HepG2 (cell line): ENCODE results near the gene CNTNAP1. TPM values are rescaled to one million over a fixed set of nuclear protein-coding genes. Genes with fewer than 3 reads are reported as not detected.

Experiments
- AFF4 ChIP-seq: sonication (generic); formaldehyde crosslinking; IDR thresholded peaks from 2 replicates; pipeline ENCODE4 v1.4.0; 2020; ENCODE audit warnings: missing genetic modification reagents
- KLF9 ChIP-seq: IDR thresholded peaks from 2 replicates; pipeline ENCODE4 v1.6.1; 2016; ENCODE audit warnings: low read depth
- NFYB ChIP-seq: sonication (generic); formaldehyde crosslinking; IDR thresholded peaks from 2 replicates; pipeline ENCODE4 v1.4.0; 2020; ENCODE audit warnings: missing genetic modification reagents
- NRL ChIP-seq: sonication (generic); formaldehyde crosslinking; IDR thresholded peaks from 2 replicates; pipeline ENCODE4 v1.5.0; 2020; ENCODE audit warnings: missing genetic modification reagents, mild to moderate bottlenecking, moderate library complexity, borderline replicate concordance
- PAF1 ChIP-seq: IDR thresholded peaks from 2 replicates; pipeline ENCODE4 v1.6.1; 2016; ENCODE audit warnings: missing genetic modification reagents, missing compliant biosample characterization
- PCBP2 ChIP-seq: fragments of 200-400 bp; formaldehyde crosslinking; optimal IDR thresholded peaks from 2 replicates; pipeline ENCODE3; 2018; ENCODE audit warnings: low read length, low read depth; ENCODE audit not compliant: poor library complexity, severe bottlenecking
- PHB2 ChIP-seq: fragments of 450-650 bp; IDR thresholded peaks from 2 replicates; pipeline ENCODE4 v1.6.1; 2018; ENCODE audit not compliant: partially characterized antibody
- RORA ChIP-seq: sonication (generic); formaldehyde crosslinking; IDR thresholded peaks from 2 replicates; pipeline ENCODE4 v1.5.0; 2020; ENCODE audit warnings: mild to moderate bottlenecking, missing genetic modification reagents, moderate library complexity
- SSRP1 ChIP-seq: IDR thresholded peaks from 2 replicates; pipeline ENCODE4 v1.6.1; 2016; ENCODE audit warnings: control low read depth
- TBX2 ChIP-seq: sonication (generic); formaldehyde crosslinking; IDR thresholded peaks from 2 replicates; pipeline ENCODE4 v1.5.0; 2020; ENCODE audit warnings: missing genetic modification reagents, mild to moderate bottlenecking, borderline replicate concordance
- U2AF2 ChIP-seq: fragments of 200-400 bp; formaldehyde crosslinking; IDR thresholded peaks from 2 replicates; pipeline ENCODE4 v1.6.1; 2017; ENCODE audit warnings: low read depth, mild to moderate bottlenecking, low read length
- XRCC5 ChIP-seq: fragments of 200-400 bp; formaldehyde crosslinking; optimal IDR thresholded peaks from 2 replicates; pipeline ENCODE3; 2017; ENCODE audit warnings: mild to moderate bottlenecking, low read length
- ZBTB33 ChIP-seq: sonication (generic); formaldehyde crosslinking; IDR thresholded peaks from 2 replicates; pipeline ENCODE4 v1.4.0; 2020; ENCODE audit warnings: missing genetic modification reagents
- ZNF30 ChIP-seq: sonication (generic); formaldehyde crosslinking; IDR thresholded peaks from 2 replicates; pipeline ENCODE4 v1.5.0; 2020; ENCODE audit warnings: mild to moderate bottlenecking, missing genetic modification reagents
- ZNF329 ChIP-seq: sonication (generic); formaldehyde crosslinking; IDR thresholded peaks from 2 replicates; pipeline ENCODE4 v1.9.0; 2021; ENCODE audit warnings: low read depth, mild to moderate bottlenecking, missing genetic modification reagents
- ZNF547 ChIP-seq: sonication (generic); formaldehyde crosslinking; IDR thresholded peaks from 2 replicates; pipeline ENCODE4 v1.5.1; 2020; ENCODE audit warnings: mild to moderate bottlenecking, missing genetic modification reagents
- ZNF639 ChIP-seq: conservative IDR thresholded peaks from 2 replicates; pipeline ENCODE4 v1.6.1; 2018; ENCODE audit warnings: missing genetic modification reagents
- ZNF687 ChIP-seq: sonication (generic); formaldehyde crosslinking; IDR thresholded peaks from 2 replicates; pipeline ENCODE4 v1.5.1; 2020; ENCODE audit warnings: mild to moderate bottlenecking, missing genetic modification reagents, moderate library complexity
- ZNF766 ChIP-seq: sonication (generic); formaldehyde crosslinking; IDR thresholded peaks from 2 replicates; pipeline ENCODE4 v1.5.0; 2020; ENCODE audit warnings: missing genetic modification reagents, borderline replicate concordance
- polyA plus RNA-seq, 8 experiments: library from polyadenylated mRNA; depleted of rRNA in 3 of 8; stranded (reverse) in 7 of 8; unstranded in 1 of 8; fragments of >200 nt; fragmentation: Illumina TruSeq in 4 of 8; extraction: Trizol in 4 of 8; gene quantifications; 2 replicates each; pipeline versions ENCODE4 v1.2.1 to v1.2.3, GENCODE V29; 2011 to 2016; ENCODE audit warnings: low read depth in 4 of 8, missing spikeins in 1 of 8, mixed read lengths in 1 of 8; ENCODE audit not compliant: insufficient read depth in 1 of 8
- total RNA-seq, 5 experiments: library from RNA; depleted of rRNA; stranded (reverse); fragments of >200 nt; fragmentation: Illumina TruSeq; extraction: Trizol; gene quantifications; 2 replicates each; pipeline ENCODE4 v1.2.3, GENCODE V29; 2016; ENCODE audit warnings: low read depth in 1 of 5

CNTNAP1 gene
- total and polyA plus RNA-seq, 2 of the 13 experiments (the other 11 are each of a cell fraction or from before 2014, with no cell fraction given) = 4.5 to 7.7 TPM

GRCh38 chr17:42673885-42674754 lies 8.2 kb upstream of the CNTNAP1 start (continued):
- TF ChIP-seq ZNF687 = no peak; the same call in 1 of the 2 replicates
- TF ChIP-seq PCBP2 = no peak
- TF ChIP-seq ZNF547 (CRISPR knock-in tag) = no peak
- TF ChIP-seq TBX2 (CRISPR knock-in tag) = no peak
- TF ChIP-seq RORA = no peak
- TF ChIP-seq ZNF30 (CRISPR knock-in tag) = no peak
- no peak for TF ChIP-seq ZNF639 (CRISPR knock-in tag)
- no peak for TF ChIP-seq KLF9
- TF ChIP-seq SSRP1 = no peak
- no peak for TF ChIP-seq NFYB (CRISPR knock-in tag)
- TF ChIP-seq XRCC5 = peak; percentile 78
- TF ChIP-seq U2AF2 = no peak
- 0 out of 2 replicates have a peak, but pooled peaks have one; percentile 58 for TF ChIP-seq NRL (CRISPR knock-in tag)
- no peak for TF ChIP-seq AFF4 (CRISPR knock-in tag)
- no peak for TF ChIP-seq PAF1 (CRISPR knock-in tag)
- no peak for TF ChIP-seq ZNF329 (CRISPR knock-in tag)
- TF ChIP-seq ZNF766 (CRISPR knock-in tag) = no peak
- TF ChIP-seq PHB2 = no peak
- TF ChIP-seq ZBTB33 (CRISPR knock-in tag) = no peak
